ENCODE measurements around the gene PLAAT5.
"Not testable (repeated sequence)": the region's sequence is repeated elsewhere in the genome, so short reads cannot be mapped to it uniquely, and the experiment has no call there.

The PLAAT5 gene

GRCh38 chr11:63478896-63479295 lies 12.1 kb downstream of the PLAAT5 start:
- DNase-seq (ENCODE audit: low read depth), result peak; percentile 18

- DNase-seq (ENCODE audit: low read depth), result no peak
These were observed 14.3 kb downstream of the PLAAT5 start for GRCh38 chr11:63476618-63477017.

- no peak for DNase-seq (ENCODE audit: low read depth)
These were observed 18.6 kb downstream of the PLAAT5 start for GRCh38 chr11:63472372-63472771.

- DNase-seq (ENCODE audit: low read depth), result no peak
These were observed 20.7 kb downstream of the PLAAT5 start for GRCh38 chr11:63470311-63470710.

- no peak for DNase-seq (ENCODE audit: low read depth)
These were observed 28.8 kb downstream of the PLAAT5 start for GRCh38 chr11:63462137-63462536.

- DNase-seq (ENCODE audit: low read depth), result no peak
These were observed 31.4 kb downstream of the PLAAT5 start for GRCh38 chr11:63459586-63459985.

- DNase-seq (ENCODE audit: low read depth), result no peak
These were observed 42.3 kb downstream of the PLAAT5 start for GRCh38 chr11:63448646-63449045.

- DNase-seq (ENCODE audit: low read depth), result peak; percentile 9
These were observed 45.2 kb downstream of the PLAAT5 start for GRCh38 chr11:63445720-63446119.

GRCh38 chr11:63445118-63445517 lies 45.8 kb downstream of the PLAAT5 start:
- no peak for DNase-seq (ENCODE audit: low read depth)

GRCh38 chr11:63444160-63444559 lies 46.8 kb downstream of the PLAAT5 start:
- DNase-seq (ENCODE audit: low read depth), result no peak

GRCh38 chr11:63443714-63444113 lies 47.3 kb downstream of the PLAAT5 start:
- DNase-seq (ENCODE audit: low read depth), result no peak

- DNase-seq (ENCODE audit: low read depth), result not testable (repeated sequence)
These were observed 55.1 kb downstream of the PLAAT5 start for GRCh38 chr11:63435831-63436230.

GRCh38 chr11:63435351-63435750 lies 55.6 kb downstream of the PLAAT5 start:
- not testable (repeated sequence) for DNase-seq (ENCODE audit: low read depth)

- DNase-seq (ENCODE audit: low read depth), result not testable (repeated sequence)
These were observed 60.2 kb downstream of the PLAAT5 start for GRCh38 chr11:63430731-63431130.

GRCh38 chr11:63427971-63428508 lies 62.9 kb downstream of the PLAAT5 start:
- no peak for DNase-seq (ENCODE audit: low read depth)

- no peak for DNase-seq (ENCODE audit: low read depth)
These were observed 73.7 kb downstream of the PLAAT5 start for GRCh38 chr11:63417174-63417852.
